HG03097 (cell line): ENCODE results near the gene SCAP.

ENCODE experiments used
- ATAC-seq: cut with Tn5 transposase; IDR thresholded peaks from one replicate; pipeline ENCODE4 v1.9.1; 2021; ENCODE audit not compliant: unreplicated experiment, low FRiP score

Gene SCAP

DNA sequence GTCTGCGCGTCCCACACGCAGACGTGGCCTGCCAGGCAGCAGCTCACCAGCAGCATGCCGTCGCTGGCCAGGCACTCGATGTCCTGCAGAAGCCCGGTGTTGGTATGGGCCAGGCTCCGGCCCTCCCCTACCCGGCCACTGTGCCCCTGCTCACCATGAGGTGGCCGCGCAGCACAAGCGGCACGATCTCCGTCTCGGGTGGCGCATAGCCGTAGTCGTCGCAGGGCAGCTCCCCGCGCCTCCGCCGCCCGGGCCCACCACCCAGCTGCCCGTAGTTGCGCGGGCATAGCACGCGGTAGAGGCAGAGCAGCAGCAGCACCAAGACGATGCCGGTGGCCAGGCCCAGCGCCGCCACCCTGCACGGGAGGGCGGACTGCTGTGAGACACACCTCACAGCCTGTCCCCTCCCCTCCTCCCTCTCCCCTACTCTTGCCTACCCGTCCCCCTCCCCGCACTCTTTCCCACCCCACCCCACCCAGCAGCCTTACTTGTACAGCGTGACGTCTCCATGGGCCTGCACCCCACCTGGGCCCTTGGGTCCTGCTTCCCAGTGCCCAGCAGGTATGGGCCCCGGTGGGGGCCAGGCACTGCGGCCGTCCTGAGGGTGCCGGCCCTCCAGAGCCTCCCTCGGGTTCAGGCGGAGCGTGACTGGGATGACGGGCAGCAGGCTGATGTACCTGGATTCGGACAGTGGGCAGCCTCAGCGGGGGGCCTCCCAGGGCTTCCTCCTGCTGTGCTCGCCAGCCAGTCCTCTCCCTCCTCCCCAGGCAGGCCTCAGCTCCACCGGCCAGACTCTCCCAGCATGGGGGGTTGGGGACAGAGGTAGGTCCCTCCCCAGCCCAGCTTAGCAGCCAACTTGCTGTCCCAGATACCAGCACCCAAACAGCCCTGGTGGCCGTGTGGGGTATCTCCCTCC, 57.3 kb downstream of the SCAP start:
- ATAC-seq = no peak

DNA sequence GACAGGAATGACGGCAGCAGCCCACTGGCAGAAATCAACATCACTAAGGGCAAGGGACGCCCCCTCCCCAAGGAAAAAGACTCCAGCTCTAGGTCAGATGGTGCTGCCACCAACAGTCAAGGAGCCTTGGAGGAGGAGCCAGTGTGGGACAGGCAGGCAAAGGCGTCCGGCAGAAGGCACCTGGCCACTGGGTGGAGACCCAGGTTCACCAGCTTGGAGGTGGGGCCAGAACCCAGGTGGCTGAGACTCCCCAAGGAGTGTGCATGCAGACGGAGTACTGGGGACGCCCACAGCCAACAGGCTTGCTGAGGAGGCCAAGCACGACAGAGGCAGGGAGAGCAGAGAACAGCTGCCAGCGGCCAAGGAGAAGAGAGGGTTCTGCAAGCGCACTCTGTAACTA, 59.7 kb downstream of the SCAP start:
- ATAC-seq = no peak

DNA sequence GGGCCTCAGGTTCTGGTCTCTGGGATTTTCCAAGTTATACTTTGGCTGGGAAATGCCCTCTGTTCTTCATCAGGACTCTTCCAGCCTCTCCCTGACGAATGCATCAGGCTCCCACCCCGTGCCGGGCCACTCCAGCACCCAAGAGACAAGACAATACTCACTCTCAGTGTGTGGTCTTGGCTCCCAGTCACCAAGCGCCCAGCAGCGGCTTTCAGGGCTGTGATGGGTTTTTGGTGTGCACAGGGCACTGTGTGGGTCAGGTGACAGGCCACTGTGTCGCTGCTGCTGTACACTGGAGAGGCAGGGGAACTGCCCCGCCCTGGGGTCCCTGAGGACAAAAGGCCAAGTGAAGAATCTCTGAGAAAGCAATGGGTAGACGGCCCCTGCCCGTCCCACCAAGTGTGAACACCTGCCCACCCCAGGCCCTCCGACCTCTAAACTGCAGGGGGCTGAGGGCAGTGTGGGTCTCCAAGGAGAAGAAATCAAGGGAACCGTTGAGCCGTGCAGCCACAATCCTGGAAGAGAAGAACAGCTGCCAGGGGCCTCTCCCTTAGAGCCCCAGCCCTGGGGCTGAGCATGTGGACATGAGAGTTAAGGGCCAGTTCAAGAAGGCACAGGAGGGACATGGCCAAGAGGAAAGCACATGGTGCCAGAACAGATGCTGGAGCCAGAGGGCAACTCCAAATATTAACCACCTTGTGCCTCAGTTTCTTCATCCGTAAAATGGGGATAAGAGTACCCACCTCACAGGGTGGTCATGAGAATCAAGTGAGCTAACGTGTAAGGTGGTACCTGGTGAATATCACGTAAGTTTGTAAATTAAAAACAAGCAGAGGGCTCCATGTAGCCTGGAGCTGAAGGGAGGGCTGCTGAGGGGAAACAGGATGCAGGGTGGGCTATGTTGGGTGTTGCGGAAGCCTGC, 60.8 kb downstream of the SCAP start:
- ATAC-seq = no peak

DNA sequence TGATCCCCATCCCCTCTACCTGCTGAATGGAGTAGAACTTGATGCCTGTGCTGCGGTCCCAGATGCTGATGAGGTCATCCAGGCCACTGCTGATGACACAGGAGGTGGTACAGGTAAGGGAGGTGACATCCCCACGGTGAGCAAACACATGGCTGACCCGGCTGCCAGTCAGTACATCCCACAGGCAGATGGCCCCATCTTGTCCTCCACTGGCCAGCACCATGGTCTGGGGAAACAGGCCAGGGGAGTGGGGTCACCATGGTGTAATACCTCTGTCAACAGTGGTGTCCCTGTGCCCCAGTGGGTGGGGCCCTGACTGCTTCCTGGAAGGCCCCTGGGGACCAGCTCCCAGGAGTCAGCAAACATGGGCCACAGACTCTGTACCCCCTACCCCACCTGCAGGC, 61.6 kb downstream of the SCAP start:
- no peak for ATAC-seq

DNA sequence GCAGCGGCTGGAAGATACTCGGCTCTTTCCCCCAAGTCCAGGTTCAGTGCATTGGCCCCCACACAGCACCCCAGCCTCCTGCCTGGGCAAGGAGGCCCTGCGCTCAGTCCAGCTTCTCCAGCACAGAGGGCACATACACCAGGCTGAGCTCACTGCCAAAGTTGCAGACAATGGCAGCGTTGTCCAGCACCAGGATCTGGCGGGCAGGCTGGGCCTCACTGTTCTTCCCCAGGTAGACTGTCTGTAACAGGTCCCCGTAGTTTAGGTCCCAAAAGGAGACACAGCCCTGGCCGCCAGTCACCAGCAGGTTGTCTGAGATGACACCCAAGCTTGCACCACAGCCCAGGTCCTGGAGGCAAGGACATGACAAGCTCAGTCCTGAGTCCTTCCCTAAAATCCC, 62.0 kb downstream of the SCAP start:
- ATAC-seq = no peak

DNA sequence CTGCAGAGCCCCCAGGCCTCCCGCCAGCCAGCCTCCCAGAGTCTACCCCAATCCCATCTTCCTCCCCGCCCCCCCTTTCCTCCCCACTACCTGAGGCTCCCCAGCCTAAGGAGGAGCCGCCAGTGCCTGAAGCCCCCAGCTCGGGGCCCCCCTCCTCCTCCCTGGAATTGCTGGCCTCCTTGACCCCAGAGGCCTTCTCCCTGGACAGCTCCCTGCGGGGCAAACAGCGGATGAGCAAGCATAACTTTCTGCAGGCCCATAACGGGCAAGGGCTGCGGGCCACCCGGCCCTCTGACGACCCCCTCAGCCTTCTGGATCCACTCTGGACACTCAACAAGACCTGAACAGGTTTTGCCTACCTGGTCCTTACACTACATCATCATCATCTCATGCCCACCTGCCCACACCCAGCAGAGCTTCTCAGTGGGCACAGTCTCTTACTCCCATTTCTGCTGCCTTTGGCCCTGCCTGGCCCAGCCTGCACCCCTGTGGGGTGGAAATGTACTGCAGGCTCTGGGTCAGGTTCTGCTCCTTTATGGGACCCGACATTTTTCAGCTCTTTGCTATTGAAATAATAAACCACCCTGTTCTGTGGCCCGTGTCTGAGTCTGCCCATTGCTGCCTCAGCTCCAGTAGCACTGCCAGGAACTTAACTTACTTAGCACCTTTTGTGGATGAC, 62.8 kb downstream of the SCAP start:
- no peak for ATAC-seq

DNA sequence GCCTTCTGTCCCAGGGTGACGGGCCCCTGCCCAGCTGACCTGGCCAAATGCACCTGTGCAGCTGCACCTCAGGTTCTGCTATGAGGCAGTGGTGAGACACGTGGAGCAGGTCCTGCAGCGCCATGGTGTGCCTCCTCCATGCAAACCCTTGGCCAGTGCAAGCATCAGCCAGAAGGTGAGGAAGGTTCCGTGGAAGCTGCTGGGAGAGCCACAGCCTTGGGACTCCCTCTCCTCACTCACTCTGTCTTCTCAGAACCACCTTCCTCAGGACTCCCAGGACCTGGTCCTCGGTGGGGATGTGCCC, 63.3 kb downstream of the SCAP start:
- ATAC-seq = no peak

DNA sequence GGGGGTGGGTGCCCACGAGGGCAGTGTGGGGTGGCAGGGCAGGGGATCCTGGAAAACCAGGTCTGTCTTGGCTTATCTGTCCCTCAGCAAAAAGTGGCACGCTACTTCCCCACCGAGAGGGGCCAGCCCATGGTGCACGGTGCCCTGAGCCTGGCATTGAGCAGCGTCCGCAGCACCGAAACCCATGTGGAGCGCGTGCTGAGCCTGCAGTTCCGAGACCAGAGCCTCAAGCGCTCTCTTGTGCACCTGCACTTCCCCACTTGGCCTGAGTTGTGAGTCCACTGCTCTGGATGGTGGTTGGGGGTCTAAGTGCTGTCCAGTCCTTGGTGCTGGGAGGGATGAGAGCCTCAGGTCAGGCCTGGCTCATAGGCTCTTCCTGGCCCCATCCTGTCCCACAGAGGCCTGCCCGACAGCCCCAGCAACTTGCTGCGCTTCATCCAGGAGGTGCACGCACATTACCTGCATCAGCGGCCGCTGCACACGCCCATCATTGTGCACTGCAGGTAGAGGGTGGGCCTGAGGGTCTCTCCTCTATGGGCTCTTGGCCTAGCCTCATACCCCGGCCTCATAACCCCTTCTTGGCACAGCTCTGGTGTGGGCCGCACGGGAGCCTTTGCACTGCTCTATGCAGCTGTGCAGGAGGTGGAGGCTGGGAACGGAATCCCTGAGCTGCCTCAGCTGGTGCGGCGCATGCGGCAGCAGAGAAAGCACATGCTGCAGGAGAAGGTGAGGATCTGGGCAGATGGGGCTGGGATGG, 63.9 kb downstream of the SCAP start:
- ATAC-seq = no peak

DNA sequence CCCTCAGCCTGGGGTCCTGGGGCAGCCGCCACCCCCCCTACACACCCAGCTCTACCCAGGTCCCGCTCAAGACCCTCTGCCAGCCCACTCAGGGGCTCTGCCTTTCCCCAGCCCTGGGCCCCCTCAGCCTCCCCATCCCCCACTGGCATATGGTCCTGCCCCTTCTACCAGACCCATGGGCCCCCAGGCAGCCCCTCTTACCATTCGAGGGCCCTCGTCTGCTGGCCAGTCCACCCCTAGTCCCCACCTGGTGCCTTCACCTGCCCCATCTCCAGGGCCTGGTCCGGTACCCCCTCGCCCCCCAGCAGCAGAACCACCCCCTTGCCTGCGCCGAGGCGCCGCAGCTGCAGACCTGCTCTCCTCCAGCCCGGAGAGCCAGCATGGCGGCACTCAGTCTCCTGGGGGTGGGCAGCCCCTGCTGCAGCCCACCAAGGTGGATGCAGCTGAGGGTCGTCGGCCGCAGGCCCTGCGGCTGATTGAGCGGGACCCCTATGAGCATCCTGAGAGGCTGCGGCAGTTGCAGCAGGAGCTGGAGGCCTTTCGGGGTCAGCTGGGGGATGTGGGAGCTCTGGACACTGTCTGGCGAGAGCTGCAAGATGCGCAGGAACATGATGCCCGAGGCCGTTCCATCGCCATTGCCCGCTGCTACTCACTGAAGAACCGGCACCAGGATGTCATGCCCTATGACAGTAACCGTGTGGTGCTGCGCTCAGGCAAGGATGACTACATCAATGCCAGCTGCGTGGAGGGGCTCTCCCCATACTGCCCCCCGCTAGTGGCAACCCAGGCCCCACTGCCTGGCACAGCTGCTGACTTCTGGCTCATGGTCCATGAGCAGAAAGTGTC, 64.7 kb downstream of the SCAP start:
- no peak for ATAC-seq

DNA sequence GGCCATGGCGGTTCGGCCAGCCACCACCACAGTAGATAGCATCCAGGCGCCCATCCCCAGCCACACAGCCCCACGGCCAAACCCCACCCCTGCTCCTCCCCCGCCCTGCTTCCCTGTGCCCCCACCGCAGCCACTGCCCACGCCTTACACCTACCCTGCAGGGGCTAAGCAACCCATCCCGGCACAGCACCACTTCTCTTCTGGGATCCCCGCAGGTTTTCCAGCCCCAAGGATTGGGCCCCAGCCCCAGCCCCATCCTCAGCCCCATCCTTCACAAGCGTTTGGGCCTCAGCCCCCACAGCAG, 65.4 kb downstream of the SCAP start:
- ATAC-seq = no peak

DNA sequence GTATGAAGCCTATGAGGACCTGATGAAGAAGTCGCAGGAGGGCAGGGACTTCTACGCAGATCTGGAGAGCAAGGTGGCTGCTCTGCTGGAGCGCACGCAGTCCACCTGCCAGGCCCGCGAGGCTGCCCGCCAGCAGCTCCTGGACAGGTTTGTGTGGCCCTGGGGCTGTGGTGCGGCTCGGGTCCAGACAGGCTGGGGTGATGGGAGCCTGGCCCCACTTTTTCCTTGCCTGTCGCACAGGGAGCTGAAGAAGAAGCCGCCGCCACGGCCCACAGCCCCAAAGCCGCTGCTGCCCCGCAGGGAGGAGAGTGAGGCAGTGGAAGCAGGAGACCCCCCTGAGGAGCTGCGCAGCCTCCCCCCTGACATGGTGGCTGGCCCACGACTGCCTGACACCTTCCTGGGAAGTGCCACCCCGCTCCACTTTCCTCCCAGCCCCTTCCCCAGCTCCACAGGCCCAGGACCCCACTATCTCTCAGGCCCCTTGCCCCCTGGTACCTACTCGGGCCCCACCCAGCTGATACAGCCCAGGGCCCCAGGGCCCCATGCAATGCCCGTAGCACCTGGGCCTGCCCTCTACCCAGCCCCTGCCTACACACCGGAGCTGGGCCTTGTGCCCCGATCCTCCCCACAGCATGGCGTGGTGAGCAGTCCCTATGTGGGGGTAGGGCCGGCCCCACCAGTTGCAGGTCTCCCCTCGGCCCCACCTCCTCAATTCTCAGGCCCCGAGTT, 65.9 kb downstream of the SCAP start:
- no peak for ATAC-seq

DNA sequence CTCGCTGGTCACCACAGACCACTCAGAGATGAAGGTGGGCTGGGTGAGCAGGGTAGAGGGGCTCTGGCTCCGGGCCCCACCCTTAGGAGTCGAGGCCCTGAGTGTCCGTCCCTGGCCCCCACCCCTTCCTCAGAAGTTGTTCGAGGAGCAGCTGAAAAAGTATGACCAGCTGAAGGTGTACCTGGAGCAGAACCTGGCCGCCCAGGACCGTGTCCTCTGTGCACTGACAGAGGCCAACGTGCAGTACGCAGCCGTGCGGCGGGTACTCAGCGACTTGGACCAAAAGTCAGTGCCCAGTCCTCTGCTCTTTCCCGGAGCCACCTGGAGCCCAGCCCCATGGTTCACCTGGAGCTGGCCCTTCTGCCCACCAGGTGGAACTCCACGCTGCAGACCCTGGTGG, 66.5 kb downstream of the SCAP start:
- no peak for ATAC-seq

DNA sequence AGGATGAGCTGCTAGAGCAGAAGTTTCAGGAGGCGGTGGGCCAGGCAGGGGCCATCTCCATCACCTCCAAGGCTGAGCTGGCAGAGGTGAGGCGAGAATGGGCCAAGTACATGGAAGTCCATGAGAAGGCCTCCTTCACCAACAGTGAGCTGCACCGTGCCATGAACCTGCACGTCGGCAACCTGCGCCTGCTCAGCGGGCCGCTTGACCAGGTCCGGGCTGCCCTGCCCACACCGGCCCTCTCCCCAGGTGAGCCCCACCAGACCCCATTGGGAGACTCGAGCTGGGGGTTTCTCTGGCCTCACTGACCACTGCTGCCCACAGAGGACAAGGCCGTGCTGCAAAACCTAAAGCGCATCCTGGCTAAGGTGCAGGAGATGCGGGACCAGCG, 66.9 kb downstream of the SCAP start:
- ATAC-seq = no peak

DNA sequence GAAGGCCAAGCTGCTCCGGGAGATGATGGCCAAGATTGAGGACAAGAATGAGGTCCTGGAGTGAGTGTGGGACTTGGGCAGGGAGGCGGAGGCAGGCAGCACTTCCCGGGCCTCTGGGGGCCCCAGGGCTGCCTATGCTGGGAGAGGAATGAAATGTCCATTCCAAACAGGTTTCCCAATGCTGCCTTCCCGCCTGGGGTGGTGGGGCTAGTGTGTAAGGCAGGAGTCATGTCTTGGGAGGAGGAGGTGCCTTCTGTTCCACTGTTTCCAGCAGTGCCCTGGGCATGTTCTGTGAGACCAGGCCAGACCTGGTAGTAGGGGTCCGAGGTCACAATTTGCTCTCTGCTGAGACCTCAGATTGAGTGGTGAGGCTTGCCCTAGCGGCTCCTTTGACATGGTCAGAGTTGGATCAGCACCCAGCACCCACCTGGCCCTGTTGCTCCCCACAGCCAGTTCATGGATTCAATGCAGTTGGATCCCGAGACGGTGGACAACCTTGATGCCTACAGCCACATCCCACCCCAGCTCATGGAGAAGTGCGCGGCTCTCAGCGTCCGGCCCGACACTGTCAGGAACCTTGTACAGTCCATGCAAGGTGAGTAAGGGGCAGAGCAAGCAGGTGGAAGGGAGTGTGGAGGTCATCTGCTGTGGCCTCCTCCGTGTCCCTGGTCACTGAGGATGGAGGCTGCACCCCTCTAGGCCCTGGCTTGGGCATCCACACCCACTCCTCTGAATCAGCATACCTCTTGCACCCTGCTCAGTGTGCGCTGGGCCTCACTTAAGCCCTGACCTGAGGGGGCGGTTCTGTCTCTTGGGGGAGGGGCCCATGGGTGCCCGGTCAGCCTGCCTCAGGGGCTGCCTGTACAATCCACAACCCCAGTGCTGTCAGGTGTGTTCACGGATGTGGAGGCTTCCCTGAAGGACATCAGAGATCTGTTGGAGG, 67.6 kb downstream of the SCAP start:
- no peak for ATAC-seq

DNA sequence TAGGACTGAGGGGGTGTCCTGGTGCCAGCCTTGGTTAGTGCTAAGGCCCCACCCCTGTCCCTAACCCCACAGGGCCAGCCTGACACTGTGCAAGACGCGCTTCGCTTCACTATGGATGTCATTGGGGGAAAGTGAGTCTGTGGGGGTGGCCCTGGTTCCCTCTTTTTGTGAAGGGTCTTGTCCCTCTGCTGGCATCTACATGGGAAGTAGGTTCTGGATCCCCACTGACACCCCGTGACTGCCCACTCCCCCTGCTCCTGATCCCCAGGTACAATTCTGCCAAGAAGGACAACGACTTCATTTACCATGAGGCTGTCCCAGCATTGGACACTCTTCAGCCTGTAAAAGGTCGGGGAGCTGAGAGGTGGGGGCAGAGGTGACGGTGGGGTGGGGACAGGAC, 68.5 kb downstream of the SCAP start:
- ATAC-seq = no peak

DNA sequence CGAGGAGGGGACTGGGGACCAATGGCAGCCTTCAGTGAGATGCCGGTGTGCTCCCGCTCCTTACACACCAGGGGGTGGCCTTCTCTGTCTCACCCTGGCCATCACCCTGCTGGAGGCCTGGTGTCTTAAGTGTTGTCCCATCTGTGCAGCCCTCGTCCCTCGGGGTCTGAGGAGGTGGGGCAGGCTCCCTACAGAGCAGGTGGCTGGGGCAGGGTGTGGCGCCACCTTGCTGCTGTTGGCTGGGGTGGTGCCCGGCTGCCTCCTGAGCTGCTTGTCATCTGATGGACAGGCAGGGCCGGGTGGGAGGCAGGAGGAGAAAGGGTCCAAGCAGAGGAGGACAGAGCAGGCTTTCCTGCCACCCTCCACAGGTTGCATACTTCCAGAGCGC, 69.0 kb downstream of the SCAP start:
- no peak for ATAC-seq

DNA sequence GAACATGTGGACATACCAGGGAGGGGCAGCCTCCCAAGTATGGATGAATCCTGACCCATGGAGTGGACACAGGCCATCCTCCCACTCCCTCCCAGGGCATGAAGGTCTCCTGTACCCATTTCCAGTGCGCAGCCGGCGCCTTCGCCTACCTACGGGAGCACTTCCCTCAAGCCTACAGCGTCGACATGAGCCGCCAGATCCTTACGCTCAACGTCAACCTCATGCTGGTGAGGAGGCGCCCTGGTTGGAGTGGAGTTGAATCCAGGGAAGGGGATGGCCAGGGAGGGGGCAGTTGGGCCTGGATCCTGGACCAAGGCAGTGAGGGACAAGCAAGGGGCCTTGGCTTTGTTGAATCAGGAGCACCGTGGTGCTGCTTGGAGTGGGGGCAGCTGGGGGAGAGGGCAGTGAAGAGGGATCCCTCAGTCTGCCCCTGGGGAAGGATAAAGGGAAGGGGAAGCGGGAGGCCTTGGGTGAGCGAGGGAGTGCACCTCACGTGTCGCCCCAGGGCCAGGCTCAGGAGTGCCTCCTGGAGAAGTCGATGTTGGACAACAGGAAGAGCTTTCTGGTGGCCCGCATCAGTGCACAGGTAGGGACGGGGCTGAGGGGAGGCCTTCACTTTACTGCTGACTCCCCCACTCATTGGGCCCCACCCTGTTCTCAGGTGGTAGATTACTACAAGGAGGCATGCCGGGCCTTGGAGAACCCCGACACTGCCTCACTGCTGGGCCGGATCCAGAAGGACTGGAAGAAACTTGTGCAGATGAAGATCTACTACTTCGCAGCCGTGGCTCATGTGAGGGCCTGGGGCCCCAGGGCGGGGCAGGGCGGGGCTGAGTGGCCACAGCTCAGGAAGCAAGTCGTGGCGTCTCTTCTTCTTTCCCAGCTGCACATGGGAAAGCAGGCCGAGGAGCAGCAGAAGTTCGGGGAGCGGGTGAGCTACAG, 69.7 kb downstream of the SCAP start:
- no peak for ATAC-seq
